NCI-H146 (cell line): ENCODE measurements around the gene CCDC142.
A peak's percentile ranks its signal among the peaks of the same experiment; 100 is the strongest.
"Not testable (repeated sequence)": the region's sequence is repeated elsewhere in the genome, so short reads cannot be mapped to it uniquely, and the experiment has no call there.

Experiments
- DNase-seq: peaks from one replicate; lab custom pipeline; 2025; lab: John Stamatoyannopoulos, UW

Gene CCDC142

DNA sequence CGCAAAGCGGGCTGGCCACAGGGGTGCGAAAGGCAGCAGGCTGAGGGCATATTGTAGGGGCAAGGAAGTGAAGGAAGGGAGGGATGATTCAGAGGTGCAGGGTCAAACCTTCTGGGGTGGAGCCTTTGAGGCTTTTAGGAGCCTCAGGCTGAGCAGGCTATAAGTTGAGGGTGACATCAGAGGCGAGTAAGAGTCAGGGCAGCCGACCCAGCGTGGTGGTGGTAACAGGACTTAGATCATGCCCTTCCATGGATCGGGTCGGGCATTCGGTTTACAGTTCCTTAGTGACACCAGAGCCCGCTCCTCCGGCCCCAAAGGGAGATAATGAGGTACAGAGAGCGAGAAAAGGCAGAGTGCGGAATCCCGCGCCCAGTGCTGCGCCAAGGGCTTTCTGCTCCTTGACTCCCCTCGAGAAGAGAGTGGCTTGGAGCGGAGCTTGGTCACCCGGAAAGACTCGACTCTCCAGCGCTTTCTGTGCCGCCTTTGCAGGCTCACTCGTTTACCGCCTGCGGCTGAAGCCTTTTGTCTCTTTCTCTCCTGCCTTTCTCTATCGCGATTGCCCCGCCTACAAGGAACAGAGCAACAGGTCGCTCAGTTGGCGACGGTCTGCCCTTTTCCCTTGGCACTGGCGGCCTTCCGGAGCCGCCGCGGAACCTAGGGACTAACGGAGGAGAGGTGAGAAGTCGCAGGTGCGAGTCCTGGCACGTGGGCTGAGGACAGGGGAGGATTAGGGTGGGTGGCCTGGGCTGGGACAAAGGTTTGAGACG, 15.9 kb upstream of the CCDC142 start:
- DNase-seq: no peak

DNA sequence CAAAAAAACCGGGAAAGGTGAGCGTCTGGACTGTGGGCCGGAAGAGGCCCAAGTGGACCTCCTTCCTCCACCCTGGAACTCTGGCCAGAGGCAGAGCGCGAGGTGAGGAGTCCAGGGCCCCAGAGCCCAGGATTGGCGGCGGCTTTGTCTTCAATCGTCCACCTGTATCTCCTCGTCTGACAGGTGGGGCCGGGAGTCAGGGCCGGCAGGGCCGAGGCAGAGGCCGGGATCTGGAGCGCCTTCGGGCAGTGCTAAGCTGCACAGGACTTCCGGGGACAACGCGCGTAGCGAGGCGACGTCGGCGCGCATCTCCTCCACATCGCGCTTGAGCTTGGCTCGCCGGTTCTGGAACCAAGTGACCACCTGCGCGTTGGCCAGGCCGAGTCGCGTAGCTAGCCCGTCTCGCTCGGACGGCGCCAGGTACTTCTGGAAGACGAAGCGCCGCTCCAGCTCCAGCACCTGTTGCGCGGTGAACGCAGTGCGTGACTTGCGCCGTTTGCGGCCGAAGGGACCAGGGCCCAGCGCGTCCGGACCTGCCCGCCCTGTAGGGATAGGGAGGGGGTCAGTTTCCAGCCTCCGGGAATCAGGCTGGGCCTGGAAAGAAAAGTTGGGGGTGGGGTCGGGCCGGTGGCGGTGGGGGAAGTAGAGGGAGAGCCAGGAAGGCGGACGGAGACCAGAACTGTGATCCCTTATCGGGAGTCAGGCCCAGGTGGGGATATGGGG, 15.1 kb upstream of the CCDC142 start:
- DNase-seq: peak; percentile 79

DNA sequence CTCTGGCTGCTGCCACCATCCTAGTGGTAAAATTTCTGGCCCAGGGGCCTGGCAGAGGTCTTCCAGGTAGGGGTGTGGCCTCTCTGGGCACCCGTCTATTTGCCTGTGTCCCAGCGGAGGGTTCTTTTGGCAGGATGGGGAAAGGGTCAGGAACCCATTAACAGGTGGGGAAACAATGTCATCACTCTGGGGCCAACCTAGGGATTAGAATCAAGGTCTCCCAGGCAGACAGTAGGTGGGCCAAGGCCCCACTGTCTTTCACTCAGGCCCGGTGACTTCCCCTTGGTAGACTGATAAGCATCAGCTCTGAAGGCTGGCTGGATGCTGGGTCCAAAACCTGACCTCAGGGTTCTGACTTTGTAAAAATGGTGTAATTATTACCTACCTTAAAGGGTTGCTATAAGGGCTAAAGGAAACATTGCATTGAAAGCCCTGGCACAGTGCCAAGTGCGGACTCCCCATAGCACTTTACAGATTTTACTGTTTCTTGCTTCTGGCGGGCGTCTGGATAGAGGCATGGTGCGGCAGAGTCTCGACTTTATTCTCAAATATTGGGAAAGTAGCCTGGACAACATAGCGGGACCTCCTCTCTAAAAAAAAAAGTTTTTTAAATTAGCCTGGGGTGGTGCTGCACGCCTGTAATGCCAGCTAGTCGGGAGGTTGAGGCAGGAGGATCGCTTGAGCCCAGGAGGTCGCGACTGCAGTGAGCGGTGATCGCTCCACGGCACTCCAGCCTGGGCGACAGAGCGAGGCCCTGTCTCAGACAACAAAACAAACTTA, 14.4 kb upstream of the CCDC142 start:
- no peak for DNase-seq

DNA sequence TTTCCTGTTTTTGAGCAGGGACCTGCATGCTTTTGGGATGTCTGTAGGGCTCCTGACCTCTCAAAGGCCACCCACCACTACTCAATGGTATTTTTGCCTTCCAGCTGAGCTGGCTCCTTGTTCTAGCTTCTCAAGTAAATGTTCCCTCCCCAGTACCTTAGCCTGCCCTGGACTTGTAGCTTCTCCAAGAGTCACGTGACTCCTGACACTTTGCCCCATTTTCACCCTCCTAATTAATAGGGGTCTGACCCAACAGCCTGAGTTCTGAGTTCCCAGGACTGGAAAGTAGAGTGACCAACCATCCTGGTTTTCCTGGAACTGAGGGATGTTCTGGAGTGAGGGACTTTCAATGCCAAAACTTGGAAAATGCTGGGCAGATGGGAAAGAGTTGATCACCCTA, 12.6 kb upstream of the CCDC142 start:
- no peak for DNase-seq

DNA sequence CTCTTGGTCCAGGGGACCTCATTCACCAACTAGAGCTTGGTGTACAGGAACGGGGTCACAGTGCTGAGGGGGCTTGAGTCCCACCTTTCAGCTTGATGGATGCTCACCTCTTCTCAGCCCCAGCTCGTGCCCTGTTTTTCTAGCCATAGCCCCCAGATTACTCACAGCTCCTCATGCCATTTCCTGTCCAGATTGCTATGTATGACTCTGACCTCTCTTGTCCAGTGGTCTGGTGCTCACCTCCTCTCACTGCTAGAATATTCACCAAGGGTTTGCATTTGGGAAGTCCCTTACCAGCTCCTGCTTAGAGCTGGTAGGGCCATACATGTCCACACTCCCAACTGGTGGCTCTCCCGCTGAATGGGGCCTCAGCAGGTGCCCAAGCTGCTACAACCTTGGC, 10.7 kb upstream of the CCDC142 start:
- no peak for DNase-seq

DNA sequence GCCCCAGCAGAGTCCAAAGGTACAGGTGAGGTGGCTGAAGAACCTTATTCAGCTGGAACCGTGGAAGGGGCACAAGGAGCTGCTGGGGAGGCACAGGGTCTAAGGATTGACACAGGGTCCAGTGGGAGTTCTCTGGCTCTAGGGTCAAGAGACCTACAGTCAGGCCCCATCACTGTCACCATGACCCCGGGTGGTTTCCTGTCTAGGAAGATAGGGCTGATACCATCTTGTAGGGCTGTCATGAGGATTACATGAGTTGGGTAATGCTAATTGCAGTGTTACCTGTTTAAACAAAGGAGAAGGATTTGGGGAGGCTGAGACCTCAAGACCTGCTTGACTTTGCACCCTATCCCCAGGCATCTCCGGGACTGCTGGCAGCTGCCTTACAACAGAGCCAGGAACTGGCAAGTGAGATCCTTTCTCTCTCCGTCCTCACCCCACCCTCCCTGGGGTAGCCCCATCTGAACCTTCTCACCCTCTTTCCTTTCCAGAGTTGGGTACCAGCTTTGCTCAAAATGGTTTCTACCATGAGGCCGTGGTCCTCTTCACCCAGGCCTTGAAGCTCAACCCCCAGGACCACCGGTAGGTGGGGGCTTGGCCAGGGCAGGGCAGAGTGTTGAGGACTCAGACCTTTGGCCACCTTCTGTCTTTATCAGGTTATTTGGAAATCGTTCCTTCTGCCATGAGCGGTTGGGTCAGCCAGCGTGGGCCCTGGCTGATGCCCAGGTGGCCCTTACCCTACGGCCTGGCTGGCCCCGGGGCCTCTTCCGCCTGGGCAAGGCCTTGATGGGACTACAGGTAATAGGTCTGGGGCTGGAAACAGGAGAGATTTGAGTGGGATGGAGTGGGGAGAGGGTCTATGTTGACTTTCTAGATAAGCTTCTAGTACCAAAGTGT, 9.1 kb upstream of the CCDC142 start:
- no peak for DNase-seq

DNA sequence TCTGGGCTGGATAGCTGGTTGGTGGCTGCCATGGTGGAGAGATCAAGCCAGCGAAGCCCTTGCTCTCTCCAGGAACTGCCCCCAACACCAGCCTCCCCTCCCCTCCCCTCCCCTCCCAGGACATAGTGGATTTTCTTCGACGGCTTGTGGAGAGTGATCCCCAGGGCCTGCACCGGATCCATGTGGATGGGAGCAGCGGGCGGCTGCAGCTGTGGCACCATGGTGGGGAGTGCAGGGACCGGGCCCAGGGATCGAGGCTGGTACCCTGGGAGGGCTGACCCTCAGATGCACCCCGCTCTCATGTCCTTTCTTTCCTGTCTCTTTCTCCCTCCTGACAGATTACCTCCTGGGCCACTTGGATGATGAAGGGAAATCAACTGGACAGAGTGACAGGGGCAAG, 7.1 kb upstream of the CCDC142 start:
- DNase-seq: no peak

DNA sequence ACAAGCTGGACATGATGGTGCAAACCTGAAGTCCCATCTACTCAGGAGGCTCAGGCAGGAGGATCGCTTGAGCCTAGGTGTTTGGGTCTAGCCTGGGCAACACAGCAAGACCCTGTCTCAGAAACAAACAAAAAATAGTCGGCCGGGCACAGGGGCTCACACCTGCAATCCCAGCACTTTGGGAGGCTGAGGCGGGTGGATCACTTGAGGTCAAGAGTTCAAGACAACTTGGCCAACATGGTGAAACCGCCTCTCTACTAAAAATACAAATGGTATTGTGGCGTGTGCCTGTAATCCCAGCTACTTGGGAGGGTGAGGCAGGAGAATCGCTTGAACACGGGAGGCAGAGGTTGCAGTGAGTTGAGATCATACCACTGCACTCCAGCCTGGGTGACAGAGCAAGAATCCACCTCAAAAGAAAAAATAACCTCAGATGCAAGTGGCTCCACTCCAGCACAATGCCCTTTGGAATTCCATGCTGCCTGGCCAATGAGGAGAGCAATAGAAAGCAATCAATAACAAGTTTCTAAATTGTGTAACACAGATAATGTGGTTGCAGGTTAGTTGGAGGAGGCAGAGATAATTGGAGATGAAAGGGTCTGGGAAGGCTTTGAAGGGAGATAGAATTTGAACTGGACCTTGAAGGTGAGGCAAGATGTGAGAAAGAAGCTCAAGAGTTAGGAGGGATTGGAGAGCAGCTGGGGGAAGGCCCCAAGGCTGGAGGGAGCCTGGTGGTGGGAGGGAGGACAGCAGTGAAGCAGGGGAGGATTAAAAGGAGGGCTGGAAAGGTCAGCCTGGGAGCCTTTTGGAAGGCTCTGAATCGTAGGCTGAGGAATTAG, 6.1 kb upstream of the CCDC142 start:
- no peak for DNase-seq

DNA sequence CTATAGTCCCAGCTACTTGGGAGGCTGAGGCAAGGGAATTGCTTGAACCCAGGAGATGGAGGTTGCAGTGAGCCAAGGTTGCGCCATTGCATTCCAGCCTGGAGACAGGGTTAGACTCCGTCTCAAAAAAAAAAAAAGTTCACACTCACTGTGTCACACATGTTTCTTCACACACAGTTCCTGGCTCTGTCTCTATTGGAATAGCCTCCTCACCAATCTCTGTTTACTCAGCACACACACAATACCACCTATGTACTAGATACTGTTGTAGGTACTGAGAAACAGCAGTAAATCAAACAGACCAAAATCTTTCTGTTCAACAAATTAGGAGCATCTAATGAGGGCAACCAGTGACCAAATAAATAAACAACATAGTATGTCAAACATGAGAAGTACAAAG, 3.3 kb upstream of the CCDC142 start:
- DNase-seq: no peak

DNA sequence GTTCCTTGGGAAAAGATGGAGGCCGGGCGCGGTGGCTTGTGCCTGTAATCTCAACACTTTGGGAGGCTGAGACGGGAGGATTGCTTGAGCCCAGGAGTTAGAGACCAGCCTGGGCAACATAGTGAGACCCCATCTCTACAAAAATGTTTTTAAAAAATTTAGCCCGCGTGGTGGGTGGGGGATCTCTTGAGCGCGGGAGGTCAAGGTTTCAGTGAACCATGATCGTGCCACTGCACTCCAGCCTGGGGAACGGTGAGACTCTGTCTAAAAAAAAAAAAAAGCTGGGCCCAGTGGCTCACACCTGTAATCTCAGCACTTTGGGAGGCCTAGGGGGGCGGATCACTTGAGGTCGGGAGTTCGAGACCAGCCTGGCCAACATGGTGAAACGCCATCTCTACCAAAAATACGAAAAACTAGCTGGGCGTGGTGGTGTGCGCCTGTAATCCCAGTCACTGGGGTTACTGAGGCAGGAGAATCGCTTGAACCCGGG, 922 bp upstream of the CCDC142 start:
- not testable (repeated sequence) for DNase-seq

DNA sequence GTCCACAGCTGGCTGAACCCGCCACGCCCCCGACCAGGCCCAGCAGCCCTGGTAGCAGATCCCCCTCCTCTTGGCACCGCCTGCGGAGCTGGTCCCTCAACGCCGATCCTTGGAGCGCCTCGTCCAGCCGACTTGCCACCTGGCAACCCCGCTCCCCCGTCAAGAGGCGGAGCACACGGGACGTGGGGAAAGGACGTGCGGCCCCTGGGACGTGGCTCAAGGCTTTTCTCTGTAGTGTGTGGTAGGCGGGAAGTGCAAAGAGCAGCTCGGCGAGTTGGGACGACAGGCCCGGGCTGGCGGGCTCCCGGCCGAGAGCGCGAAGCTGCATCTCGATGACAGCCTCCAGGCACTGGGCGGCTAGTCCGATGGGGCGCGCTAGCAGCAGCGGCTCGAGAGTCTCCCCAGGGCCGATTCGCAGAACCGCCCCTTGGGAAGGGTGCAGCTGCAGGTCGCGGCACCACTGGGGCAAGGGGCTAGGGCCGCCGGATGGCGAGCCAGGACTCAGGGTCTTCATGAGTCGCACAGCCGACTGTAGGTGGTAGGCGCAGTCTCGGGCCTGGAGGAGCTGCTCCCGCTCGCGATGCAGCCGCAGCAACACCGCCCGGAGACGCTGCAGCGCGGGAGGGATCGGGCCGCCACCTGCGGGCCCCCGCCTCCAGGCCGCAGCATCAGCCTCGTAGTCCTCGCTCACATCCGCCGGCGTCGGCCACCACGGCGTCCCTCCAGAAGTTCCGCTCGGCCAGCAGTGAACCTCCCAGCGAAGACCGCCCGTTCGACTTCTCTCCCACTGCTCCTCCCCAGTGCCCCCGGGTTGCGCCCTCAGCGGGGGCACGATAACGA, 617 bp downstream of the CCDC142 start:
- peak; percentile 79 for DNase-seq

DNA sequence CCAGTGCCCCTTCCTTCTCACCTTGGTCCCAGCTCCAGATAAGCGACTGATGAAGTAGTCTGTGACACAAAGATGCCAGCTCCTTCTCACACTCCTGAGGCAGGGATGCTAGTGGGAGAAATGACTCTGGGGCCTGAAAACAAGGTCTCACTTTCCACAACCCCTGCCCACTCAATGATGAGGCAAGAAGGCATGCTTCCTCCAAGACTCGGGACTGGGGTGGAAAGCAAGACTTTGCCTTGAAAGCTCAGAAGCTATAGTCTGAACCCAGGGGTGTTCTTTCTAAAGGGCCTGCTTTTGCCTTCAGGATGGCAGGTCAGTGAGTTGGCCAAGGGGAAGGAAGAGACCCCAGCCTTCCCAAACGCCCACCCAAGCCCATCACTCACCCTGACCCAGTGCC, 1.4 kb downstream of the CCDC142 start:
- DNase-seq: no peak

DNA sequence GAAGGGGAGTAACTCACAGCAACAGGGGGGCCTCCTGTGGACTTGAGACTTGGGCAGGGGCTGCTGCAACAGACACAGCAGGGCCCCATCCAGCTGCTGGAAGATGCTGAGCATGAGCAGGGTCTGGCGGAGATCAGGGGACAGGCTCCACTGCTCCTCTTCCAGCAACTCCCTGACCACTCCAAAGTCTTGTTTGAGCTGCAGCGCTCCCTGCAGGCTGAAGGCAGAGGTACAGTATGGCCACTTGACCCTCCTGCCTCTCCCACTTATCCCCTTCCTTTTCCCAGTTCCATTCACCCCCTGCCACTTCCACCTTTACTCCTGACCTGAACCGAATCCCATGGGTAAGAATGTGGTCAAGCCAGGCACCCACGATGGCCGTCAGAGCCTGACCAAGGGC, 7.9 kb downstream of the CCDC142 start:
- DNase-seq: peak; percentile 5

DNA sequence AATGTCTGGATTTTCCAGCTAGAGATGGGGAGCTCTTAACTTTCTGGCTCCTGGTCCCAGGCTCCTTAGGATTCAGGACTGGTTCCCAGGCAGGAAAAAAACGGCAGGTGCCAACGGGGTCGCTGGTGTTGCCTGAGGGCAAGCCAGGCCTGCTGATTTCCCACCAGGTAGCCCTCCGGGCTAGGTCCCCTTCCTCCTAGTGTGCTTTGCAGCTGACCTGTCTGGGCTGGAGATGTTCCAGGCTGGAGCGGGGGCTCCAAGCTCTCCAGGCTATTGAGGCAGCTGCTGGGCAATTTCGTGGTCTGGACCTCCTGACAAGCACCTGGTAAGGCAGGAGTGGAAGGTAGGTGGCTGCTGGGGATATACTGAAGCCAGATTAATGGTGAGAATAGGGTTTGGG, 8.3 kb downstream of the CCDC142 start:
- DNase-seq: no peak

DNA sequence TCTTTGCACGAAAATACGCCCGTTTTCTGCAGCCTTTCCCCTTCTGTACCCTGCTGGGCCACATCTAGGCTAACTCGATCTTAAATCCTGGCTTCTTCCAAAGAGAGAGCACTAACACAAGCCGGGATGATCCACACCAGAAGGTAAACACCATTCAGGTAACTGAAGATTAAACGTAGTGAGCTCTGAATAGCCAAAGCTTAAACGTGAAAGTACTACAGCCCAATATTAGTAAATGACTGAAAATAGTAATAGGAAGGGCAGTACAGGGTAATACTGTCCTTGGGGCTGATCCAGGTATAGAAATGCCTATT, 9.9 kb downstream of the CCDC142 start:
- no peak for DNase-seq

DNA sequence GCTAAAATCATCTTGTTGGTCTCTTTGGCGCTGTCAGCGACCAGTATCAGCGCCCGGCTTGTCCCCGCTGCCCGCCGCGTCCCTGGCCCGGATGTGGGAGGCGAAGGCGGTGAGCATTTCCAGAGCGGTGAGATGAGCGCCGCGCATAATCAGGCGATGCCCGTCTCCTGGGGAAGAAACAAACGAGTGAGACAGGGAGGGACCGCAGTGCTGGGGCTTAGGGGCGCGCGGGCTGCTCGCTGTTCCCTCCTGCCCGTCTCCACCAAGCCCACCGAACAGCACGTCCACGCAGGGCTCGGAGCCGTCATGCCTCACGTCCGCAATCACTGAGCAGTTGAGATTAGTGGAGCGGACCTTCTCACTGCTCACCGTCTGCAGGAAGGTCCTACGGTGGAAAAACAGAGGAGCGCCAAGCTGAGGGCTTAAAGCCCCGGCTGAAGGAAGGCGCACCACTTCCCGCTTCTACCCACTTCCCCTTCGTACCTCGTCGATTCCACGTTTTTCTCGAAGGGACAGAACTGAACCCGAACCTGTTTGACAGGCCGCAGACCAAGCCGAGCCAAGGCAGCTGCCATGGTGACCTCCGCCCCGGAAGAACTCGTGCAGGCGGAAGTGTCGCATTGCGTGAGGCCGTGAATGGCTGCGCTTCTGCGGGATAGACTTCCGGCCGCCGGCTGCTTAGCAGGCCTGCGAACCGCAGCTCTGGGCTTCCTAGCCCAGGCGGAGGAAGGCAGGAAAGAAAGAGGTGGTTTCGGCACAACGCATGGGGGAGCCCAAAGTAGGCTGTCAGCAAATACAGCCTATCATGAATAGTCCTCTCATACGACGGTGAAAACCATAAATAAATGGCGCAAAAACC, 10.5 kb downstream of the CCDC142 start, which contains the start of gene MRPL53:
Gene MRPL53, minus strand, starts transcription at position 595 of the 859 bp plus-strand sequence. Its CDS starts 20 bp downstream, at position 575.
- peak; percentile 94 for DNase-seq

DNA sequence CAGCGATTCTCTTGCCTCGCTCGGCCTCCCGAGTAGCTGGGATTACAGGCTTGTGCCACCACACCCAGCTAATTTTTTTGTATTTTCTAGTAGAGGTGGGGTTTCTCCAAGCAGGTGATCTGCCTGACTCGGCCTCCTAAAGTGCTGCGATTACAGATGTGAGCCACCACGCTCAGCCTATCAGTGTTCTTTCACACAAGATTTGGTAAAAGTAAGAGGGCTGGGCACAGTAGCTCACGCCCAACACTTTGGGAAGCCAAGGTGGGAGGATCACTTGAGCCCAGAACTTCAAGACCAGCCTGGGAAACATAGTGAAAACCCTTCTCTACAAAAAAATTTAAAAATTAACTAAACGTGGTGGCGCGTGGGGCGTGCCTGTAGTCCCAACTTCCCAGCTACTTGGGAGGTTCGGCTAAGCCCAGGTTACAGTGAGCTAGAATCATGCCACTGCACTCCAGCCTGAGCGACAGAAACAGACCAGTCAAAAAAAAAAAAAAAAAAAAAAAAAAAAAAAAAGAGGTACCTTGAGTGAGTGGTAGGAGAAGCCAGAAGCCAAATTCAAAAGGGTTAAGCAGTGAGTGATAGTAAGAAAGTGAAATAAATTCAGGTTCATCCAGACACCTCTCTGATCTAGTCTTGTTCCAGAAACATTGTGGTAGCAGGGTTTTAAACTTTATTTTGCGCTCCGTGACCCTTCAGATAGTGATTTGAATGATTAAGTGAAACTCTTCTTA, 11.3 kb downstream of the CCDC142 start:
- DNase-seq: no peak

DNA sequence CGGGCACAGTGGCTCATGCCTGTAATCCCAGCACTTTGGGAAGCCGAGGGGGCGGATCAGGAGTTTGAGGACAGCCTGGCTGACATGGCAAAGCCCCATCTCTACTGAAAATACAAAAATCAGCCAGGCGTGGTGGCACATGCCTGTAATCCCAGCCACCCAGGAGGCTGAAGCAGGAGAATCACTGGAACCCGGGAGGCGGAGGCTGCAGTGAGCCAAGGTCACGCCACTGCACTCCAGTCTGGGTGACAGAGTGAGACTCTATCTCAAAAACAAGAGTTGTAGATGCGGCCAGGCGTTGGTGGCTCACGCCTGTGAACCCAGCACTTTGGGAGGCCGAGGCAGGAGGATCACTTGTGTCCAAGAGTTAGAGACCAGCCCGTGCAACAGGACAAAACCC, 12.1 kb downstream of the CCDC142 start:
- DNase-seq: not testable (repeated sequence)
